ENCODE results near the gene GEMIN4. TPM values are rescaled to one million over a fixed set of nuclear protein-coding genes. Genes with fewer than 3 reads are reported as not detected.
A peak's percentile ranks its signal among the peaks of the same experiment; 100 is the strongest.

The GEMIN4 gene
- total and polyA plus RNA-seq, 10 of the 15 experiments (the other 5 are each of a cell fraction or from before 2014, with no cell fraction given): 2.4 to 55.6 (median 34.5) TPM

- TF ChIP-seq, protein P1, sequence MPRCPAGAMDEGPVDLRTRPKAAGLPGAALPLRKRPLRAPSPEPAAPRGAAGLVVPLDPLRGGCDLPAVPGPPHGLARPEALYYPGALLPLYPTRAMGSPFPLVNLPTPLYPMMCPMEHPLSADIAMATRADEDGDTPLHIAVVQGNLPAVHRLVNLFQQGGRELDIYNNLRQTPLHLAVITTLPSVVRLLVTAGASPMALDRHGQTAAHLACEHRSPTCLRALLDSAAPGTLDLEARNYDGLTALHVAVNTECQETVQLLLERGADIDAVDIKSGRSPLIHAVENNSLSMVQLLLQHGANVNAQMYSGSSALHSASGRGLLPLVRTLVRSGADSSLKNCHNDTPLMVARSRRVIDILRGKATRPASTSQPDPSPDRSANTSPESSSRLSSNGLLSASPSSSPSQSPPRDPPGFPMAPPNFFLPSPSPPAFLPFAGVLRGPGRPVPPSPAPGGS (IDR thresholded peaks at IDR 0.05; ENCODE audit: borderline replicate concordance, insufficient read depth, low read depth, low read length, poor library complexity, severe bottlenecking): no peak
- TF ChIP-seq PAX5 (IDR thresholded peaks at IDR 0.05; ENCODE audit: borderline replicate concordance, low read depth, low read length) (no peak), POLR2A (IDR thresholded peaks at IDR 0.05; ENCODE audit: low read depth, low read length) (no peak), SPI1 (IDR thresholded peaks at IDR 0.05; ENCODE audit: borderline replicate concordance, insufficient read depth, low read depth, low read length) (no peak), CHD4 (IDR thresholded peaks at IDR 0.05) (no peak), HDGF (IDR thresholded peaks at IDR 0.05) (no peak), RELB (IDR thresholded peaks at IDR 0.05; ENCODE audit: low read depth) (0 out of 2 replicates have a peak, but pooled peaks have one; percentile 20), ZBTB40 (IDR thresholded peaks at IDR 0.05; ENCODE audit: borderline replicate concordance) (no peak), EGR1 (IDR thresholded peaks at IDR 0.05; ENCODE audit: borderline replicate concordance in 1 of 2, low read depth in 2 of 2, low read length in 2 of 2) (peak in 1 of 2 experiments; percentile 3; a peak in 1 of 3 replicates), PAX8 (IDR thresholded peaks at IDR 0.05) (no peak), YY1 (IDR thresholded peaks at IDR 0.05; ENCODE audit: low read depth, low read length) (no peak), FOS (IDR thresholded peaks at IDR 0.05; ENCODE audit: borderline replicate concordance, extremely low read depth, insufficient read length) (no peak), SMARCA5 (IDR thresholded peaks at IDR 0.05) (no peak)
- TF ChIP-seq, protein P2, sequence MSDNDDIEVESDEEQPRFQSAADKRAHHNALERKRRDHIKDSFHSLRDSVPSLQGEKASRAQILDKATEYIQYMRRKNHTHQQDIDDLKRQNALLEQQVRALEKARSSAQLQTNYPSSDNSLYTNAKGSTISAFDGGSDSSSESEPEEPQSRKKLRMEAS (IDR thresholded peaks at IDR 0.05; ENCODE audit: low read depth, low read length): peak; percentile 50; the same call in 1 of the 2 replicates
- TF ChIP-seq, protein P3, sequence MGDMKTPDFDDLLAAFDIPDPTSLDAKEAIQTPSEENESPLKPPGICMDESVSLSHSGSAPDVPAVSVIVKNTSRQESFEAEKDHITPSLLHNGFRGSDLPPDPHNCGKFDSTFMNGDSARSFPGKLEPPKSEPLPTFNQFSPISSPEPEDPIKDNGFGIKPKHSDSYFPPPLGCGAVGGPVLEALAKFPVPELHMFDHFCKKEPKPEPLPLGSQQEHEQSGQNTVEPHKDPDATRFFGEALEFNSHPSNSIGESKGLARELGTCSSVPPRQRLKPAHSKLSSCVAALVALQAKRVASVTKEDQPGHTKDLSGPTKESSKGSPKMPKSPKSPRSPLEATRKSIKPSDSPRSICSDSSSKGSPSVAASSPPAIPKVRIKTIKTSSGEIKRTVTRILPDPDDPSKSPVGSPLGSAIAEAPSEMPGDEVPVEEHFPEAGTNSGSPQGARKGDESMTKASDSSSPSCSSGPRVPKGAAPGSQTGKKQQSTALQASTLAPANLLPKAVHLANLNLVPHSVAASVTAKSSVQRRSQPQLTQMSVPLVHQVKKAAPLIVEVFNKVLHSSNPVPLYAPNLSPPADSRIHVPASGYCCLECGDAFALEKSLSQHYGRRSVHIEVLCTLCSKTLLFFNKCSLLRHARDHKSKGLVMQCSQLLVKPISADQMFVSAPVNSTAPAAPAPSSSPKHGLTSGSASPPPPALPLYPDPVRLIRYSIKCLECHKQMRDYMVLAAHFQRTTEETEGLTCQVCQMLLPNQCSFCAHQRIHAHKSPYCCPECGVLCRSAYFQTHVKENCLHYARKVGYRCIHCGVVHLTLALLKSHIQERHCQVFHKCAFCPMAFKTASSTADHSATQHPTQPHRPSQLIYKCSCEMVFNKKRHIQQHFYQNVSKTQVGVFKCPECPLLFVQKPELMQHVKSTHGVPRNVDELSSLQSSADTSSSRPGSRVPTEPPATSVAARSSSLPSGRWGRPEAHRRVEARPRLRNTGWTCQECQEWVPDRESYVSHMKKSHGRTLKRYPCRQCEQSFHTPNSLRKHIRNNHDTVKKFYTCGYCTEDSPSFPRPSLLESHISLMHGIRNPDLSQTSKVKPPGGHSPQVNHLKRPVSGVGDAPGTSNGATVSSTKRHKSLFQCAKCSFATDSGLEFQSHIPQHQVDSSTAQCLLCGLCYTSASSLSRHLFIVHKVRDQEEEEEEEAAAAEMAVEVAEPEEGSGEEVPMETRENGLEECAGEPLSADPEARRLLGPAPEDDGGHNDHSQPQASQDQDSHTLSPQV (IDR thresholded peaks at IDR 0.05): no peak
- TF ChIP-seq, protein P4, sequence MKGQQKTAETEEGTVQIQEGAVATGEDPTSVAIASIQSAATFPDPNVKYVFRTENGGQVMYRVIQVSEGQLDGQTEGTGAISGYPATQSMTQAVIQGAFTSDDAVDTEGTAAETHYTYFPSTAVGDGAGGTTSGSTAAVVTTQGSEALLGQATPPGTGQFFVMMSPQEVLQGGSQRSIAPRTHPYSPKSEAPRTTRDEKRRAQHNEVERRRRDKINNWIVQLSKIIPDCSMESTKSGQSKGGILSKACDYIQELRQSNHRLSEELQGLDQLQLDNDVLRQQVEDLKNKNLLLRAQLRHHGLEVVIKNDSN (IDR thresholded peaks at IDR 0.05; ENCODE audit: borderline replicate concordance, extremely low read length, insufficient read depth, low read depth, low read length): no peak
Observed at GRCh38 chr17:751269-752001, 629 bp downstream of the GEMIN4 start (continued).
